ENCODE results near the gene PDILT.

DNA sequence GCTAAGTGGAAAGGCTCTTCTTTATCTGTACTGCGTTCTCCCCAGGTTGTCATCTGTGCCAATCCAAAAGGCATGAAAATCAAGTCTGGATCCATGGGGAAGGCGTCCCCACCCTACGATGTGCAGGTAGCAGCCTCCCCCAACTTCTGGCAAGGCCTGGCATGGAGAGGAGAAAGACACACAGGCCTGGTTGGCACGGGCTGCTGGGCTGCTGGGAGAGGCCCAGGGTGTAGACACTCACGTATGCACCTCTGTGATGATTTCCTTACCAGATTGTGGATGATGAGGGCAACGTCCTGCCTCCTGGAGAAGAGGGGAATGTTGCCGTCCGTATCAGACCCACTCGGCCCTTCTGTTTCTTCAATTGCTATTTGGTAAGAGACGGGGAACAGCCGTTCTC lies 26.4 kb upstream of the PDILT start:
- TF ChIP-seq, protein P1, sequence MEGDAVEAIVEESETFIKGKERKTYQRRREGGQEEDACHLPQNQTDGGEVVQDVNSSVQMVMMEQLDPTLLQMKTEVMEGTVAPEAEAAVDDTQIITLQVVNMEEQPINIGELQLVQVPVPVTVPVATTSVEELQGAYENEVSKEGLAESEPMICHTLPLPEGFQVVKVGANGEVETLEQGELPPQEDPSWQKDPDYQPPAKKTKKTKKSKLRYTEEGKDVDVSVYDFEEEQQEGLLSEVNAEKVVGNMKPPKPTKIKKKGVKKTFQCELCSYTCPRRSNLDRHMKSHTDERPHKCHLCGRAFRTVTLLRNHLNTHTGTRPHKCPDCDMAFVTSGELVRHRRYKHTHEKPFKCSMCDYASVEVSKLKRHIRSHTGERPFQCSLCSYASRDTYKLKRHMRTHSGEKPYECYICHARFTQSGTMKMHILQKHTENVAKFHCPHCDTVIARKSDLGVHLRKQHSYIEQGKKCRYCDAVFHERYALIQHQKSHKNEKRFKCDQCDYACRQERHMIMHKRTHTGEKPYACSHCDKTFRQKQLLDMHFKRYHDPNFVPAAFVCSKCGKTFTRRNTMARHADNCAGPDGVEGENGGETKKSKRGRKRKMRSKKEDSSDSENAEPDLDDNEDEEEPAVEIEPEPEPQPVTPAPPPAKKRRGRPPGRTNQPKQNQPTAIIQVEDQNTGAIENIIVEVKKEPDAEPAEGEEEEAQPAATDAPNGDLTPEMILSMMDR (conservative IDR thresholded peaks at IDR 0.05) = no peak
- no peak for TF ChIP-seq ZFX (IDR thresholded peaks at IDR 0.05)
